Prostate gland (tissue), 2 donors: ENCODE results near the gene DPP10. TPM values are rescaled to one million over a fixed set of nuclear protein-coding genes. Genes with fewer than 3 reads are reported as not detected.
"Not testable (repeated sequence)": the region's sequence is repeated elsewhere in the genome, so short reads cannot be mapped to it uniquely, and the experiment has no call there.

ENCODE experiments used
- DNase-seq: peaks from one replicate; pipeline ENCODE4 v3.0.0-alpha.2; 2019; ENCODE audit warnings: low spot score
- H3K27ac ChIP-seq, 2 donors: fragments of 200-600 bp; sonication (generic); 2 replicates each; pipeline ENCODE4 v1.5.1; 2017 to 2019
- H3K27me3 ChIP-seq: fragments of 200-600 bp; sonication (generic); replicated peaks from 2 replicates; pipeline ENCODE4 v1.5.1; 2019; ENCODE audit not compliant: insufficient read depth
- H3K36me3 ChIP-seq, 2 donors: fragments of 200-600 bp; sonication (generic); 1 replicate in 1 of 2; 2 replicates in 1 of 2; pipeline versions ENCODE4 v1.5.1 to v1.8.1; 2017 to 2019
- H3K4me1 ChIP-seq: fragments of 200-600 bp; sonication (generic); replicated peaks from 2 replicates; pipeline ENCODE4 v1.5.1; 2019
- H3K4me3 ChIP-seq, 2 donors: fragments of 200-600 bp; sonication (generic); 2 replicates each; pipeline ENCODE4 v1.5.1; 2017 to 2019
- H3K9me3 ChIP-seq: fragments of 200-600 bp; sonication (generic); 2 replicates; pipeline ENCODE4 v1.5.1; 2017
- CTCF ChIP-seq, 4 experiments: fragments of 200-600 bp in 2 of 4; fragments of 450-650 bp in 2 of 4; sonication (generic) in 2 of 4; IDR thresholded peaks; 1 replicate in 3 of 4; 2 replicates in 1 of 4; pipeline ENCODE4 v1.5.1; 2016 to 2019; ENCODE audit warnings: antibody characterized with exemption in 4 of 4, mild to moderate bottlenecking in 2 of 4, moderate library complexity in 2 of 4
- POLR2A ChIP-seq: fragments of 450-650 bp; IDR thresholded peaks from one replicate; pipeline ENCODE4 v1.6.1; 2016; ENCODE audit warnings: antibody characterized with exemption, mild to moderate bottlenecking
- POLR2AphosphoS5 ChIP-seq: sonication (generic); formaldehyde crosslinking; IDR thresholded peaks from one replicate; pipeline ENCODE4 v1.6.1; 2017; ENCODE audit warnings: antibody characterized with exemption
- WGBS: methylation state at CpG from one replicate; pipeline ENCODE4 v1.1.5; 2018; 5-methylcytosine and 5-hydroxymethylcytosine counted together
- intact Hi-C: fragments of 100-400 bp; cut with DNase I; formaldehyde crosslinking; loops from one replicate; pipeline ENCODE4 v1.14.2; 2022
- total RNA-seq, 2 donors: library from RNA; depleted of rRNA; stranded (reverse); fragments of >200 nt; gene quantifications; one replicate each; pipeline ENCODE4 v1.1.0, GENCODE V29; 2016

DPP10 gene
- total RNA-seq: 1 to 10 TPM in 1 of 2 donors, not detected in 1; 5.1 TPM

- Histone ChIP-seq H3K36me3 (no peaks in the 10 kb centered on the region), H3K27me3 (no peaks in the 10 kb centered on the region), H3K4me3 (no peak within 1 kb of the TSS), H3K27ac (no peak within 1 kb of the TSS), H3K9me3 (no peaks in the 10 kb centered on the region), H3K4me1 (no peaks in the 10 kb centered on the region)
- 2% methylated on average over 5 of the region's 5 CpGs for WGBS
- intact Hi-C loops: no loop called here
- no peak for DNase-seq
- no peak for TF ChIP-seq CTCF (IDR thresholded peaks at IDR 0.05)
- TF ChIP-seq POLR2A: no peak
- TF ChIP-seq POLR2AphosphoS5: no peak
Measured at GRCh38 chr2:114442510-114442909, at the start of gene DPP10. Gene DPP10, plus strand, starts transcription at chr2:114442641.

- intact Hi-C loops: no loop called here
- no peaks in the 10 kb centered on the region for H3K27me3 ChIP-seq
Measured at GRCh38 chr2:114400890-114401289, 41.6 kb upstream of the DPP10 start.

GRCh38 chr2:114405247-114406116, 37.0 kb upstream of the DPP10 start:
- 76% methylated on average over 10 of the region's 10 CpGs for whole genome bisulfite sequencing

More at GRCh38 chr2:114400890-114401289, 41.6 kb upstream of the DPP10 start:
- H3K36me3 ChIP-seq: no peaks in the 10 kb centered on the region
- no peak for DNase-seq
- 79% methylated on average over 3 of the region's 3 CpGs for WGBS
- H3K4me1 ChIP-seq: no peaks in the 10 kb centered on the region
- no peaks in the 10 kb centered on the region for H3K9me3 ChIP-seq
- H3K27ac ChIP-seq: no peak overlapping the region
- TF ChIP-seq POLR2A (no peak), CTCF (IDR thresholded peaks at IDR 0.05) (no peak), POLR2AphosphoS5 (no peak)
- H3K4me3 ChIP-seq: no peak overlapping the region

GRCh38 chr2:114406347-114406746, 36.1 kb upstream of the DPP10 start:
- Histone ChIP-seq H3K27ac (no peak overlapping the region), H3K27me3 (no peaks in the 10 kb centered on the region), H3K9me3 (no peaks in the 10 kb centered on the region), H3K4me3 (no peak overlapping the region), H3K36me3 (no peaks in the 10 kb centered on the region), H3K4me1 (no peaks in the 10 kb centered on the region)
- DNase-seq: no peak
- TF ChIP-seq POLR2AphosphoS5 (no peak), POLR2A (no peak), CTCF (IDR thresholded peaks at IDR 0.05) (no peak)
- WGBS: 72% methylated on average over 2 of the region's 2 CpGs
- intact Hi-C loops: no loop called here

More at GRCh38 chr2:114405247-114406116, 37.0 kb upstream of the DPP10 start:
- Histone ChIP-seq H3K27ac (no peak overlapping the region), H3K27me3 (no peaks in the 10 kb centered on the region), H3K36me3 (no peaks in the 10 kb centered on the region), H3K4me1 (no peaks in the 10 kb centered on the region), H3K9me3 (no peaks in the 10 kb centered on the region), H3K4me3 (no peak overlapping the region)
- no peak for DNase-seq
- intact Hi-C loops: no loop called here
- TF ChIP-seq POLR2AphosphoS5 (no peak), POLR2A (no peak), CTCF (IDR thresholded peaks at IDR 0.05) (no peak)

- H3K27ac ChIP-seq, H3K27me3 ChIP-seq, H3K36me3 ChIP-seq, intact Hi-C loops, H3K4me3 ChIP-seq, H3K9me3 ChIP-seq, H3K4me1 ChIP-seq, DNase-seq: not testable (repeated sequence)
- WGBS: 98% methylated on average over 3 of the region's 5 CpGs
Measured at GRCh38 chr2:114407353-114407752, 35.1 kb upstream of the DPP10 start.
